Uterus (tissue), 2 donors: Measurements from ENCODE around the gene CLDND1.

Experiments
- POLR2A ChIP-seq, 2 donors: fragments of 450-650 bp; IDR thresholded peaks; one replicate each; pipeline ENCODE4 v1.6.1; 2016; ENCODE audit warnings: antibody characterized with exemption in 2 of 2, mild to moderate bottlenecking in 1 of 2, moderate library complexity in 1 of 2
- TF ChIP-seq, protein P1 (sequence below), 4 experiments: fragments of 200-600 bp in 2 of 4; fragments of 450-650 bp in 2 of 4; sonication (generic) in 2 of 4; IDR thresholded peaks; one replicate each; pipeline ENCODE4 v1.5.1; 2016 to 2019; ENCODE audit warnings: antibody characterized with exemption in 4 of 4, mild to moderate bottlenecking in 2 of 4, moderate library complexity in 1 of 4

DNA sequence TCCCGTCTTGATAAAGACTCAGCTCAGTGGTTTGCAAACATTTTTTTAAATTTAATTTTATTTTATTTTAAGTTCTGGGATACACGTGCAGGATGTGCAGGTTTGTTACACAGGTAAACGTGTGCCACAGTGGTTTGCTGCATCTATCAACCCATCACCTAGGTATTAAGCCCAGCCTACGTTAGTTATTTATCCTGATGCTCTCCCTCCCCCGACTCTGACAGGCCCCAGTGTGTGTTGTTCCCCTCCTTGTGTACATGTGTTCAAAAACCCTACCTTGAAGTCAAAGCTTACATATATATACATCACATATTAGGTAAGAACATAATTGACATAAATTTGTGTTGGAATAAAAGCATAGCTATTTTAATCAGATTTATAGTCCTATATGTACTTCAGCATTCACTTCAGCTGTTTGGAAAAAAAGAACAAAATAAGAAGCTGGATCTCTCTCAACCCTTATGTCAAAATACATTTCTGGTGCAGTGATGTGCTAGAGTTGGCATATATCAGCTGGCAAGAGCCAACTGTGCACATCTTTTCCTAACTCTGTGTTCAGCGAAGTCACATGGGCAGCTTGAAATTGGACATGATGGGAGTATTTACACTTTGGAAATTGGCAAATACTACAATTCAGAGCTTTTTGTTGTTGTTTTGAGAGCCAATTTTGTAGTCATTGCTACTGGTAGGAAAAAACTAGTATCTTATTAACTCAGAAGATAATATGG is 35.6 kb upstream of the CLDND1 start:
- TF ChIP-seq POLR2A (IDR thresholded peaks at IDR 0.05), result no peak
- TF ChIP-seq, protein P1, sequence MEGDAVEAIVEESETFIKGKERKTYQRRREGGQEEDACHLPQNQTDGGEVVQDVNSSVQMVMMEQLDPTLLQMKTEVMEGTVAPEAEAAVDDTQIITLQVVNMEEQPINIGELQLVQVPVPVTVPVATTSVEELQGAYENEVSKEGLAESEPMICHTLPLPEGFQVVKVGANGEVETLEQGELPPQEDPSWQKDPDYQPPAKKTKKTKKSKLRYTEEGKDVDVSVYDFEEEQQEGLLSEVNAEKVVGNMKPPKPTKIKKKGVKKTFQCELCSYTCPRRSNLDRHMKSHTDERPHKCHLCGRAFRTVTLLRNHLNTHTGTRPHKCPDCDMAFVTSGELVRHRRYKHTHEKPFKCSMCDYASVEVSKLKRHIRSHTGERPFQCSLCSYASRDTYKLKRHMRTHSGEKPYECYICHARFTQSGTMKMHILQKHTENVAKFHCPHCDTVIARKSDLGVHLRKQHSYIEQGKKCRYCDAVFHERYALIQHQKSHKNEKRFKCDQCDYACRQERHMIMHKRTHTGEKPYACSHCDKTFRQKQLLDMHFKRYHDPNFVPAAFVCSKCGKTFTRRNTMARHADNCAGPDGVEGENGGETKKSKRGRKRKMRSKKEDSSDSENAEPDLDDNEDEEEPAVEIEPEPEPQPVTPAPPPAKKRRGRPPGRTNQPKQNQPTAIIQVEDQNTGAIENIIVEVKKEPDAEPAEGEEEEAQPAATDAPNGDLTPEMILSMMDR (IDR thresholded peaks at IDR 0.05), result no peak
